ENCODE results near the gene ANGPT4.

GRCh38 chr20:910132-910869, 5.8 kb downstream of the ANGPT4 start:
- TF ChIP-seq EZH2 (IDR thresholded peaks at IDR 0.05; ENCODE audit: borderline replicate concordance, low read depth, low read length, severe bottlenecking), result no peak
- TF ChIP-seq, protein P1, sequence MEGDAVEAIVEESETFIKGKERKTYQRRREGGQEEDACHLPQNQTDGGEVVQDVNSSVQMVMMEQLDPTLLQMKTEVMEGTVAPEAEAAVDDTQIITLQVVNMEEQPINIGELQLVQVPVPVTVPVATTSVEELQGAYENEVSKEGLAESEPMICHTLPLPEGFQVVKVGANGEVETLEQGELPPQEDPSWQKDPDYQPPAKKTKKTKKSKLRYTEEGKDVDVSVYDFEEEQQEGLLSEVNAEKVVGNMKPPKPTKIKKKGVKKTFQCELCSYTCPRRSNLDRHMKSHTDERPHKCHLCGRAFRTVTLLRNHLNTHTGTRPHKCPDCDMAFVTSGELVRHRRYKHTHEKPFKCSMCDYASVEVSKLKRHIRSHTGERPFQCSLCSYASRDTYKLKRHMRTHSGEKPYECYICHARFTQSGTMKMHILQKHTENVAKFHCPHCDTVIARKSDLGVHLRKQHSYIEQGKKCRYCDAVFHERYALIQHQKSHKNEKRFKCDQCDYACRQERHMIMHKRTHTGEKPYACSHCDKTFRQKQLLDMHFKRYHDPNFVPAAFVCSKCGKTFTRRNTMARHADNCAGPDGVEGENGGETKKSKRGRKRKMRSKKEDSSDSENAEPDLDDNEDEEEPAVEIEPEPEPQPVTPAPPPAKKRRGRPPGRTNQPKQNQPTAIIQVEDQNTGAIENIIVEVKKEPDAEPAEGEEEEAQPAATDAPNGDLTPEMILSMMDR (IDR thresholded peaks at IDR 0.05; ENCODE audit: borderline replicate concordance, extremely low read depth, low read length, poor library complexity, severe bottlenecking), result no peak
